HG03039 (cell line): ENCODE measurements around the gene TIMP1.

Source experiments
- ATAC-seq: cut with Tn5 transposase; IDR thresholded peaks from one replicate; pipeline ENCODE4 v1.9.1; 2021; ENCODE audit warnings: mild to moderate bottlenecking, moderate library complexity; ENCODE audit not compliant: unreplicated experiment

TIMP1 gene

GRCh38 chrX:47633689-47634590 is 51.7 kb downstream of the TIMP1 start:
- ATAC-seq = no peak

GRCh38 chrX:47634871-47635575 is 52.8 kb downstream of the TIMP1 start:
- ATAC-seq = no peak
